Measurements from ENCODE around the gene ALG2. TPM values are rescaled to one million over a fixed set of nuclear protein-coding genes. Genes with fewer than 3 reads are reported as not detected.

Gene ALG2
- total RNA-seq, 4 donors from 2014 or later: 7.9 to 38.4 (median 22.3) TPM

DNA sequence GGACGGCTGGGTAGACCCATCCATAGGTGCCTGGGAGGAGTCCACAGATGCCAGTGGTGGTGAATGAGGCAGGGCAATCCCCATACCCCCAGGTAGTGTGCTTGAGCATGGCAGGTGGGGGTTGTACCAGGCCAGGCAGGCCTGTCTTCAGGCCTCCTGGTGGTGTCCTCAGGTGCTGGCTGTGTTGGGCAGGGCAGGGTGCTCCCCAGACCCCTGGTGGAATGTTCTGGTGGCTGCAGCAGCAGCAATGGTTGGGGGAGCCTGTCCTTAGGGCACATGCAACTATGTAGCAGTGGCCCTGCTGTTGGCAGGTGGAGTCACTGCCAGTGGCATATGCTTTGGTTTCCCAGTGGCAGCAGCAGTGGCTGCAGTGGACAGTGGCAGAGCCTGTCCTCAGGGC lies 10.0 kb downstream of the ALG2 start:
- DNase-seq: no peak
- no peak for TF ChIP-seq POLR2A (IDR thresholded peaks at IDR 0.05)
- Histone ChIP-seq H3K36me3 (no peaks in the 10 kb centered on the region), H3K4me3 (no peak overlapping the region), H3K4me1 (no peaks in the 10 kb centered on the region), H3K27ac (no peak overlapping the region), H3K27me3 (no peaks in the 10 kb centered on the region), H3K9me3 (no peaks in the 10 kb centered on the region)
- in situ Hi-C loops (cut with MboI; ENCODE audit: low pct_ligation_motif_present in 1 of 4, low pct_unique_long_range_greater_than_20kb in 1 of 4, low sequenced_read_pairs in 3 of 4): no loop called here
- intact Hi-C loops (cut with DNase I; ENCODE audit: low total_unique reads): no loop called here
- WGBS, 2 donors (ENCODE audit: low coverage in 1 of 2): 73 to 100% methylated on average over 1 of the region's 1 CpG

DNA sequence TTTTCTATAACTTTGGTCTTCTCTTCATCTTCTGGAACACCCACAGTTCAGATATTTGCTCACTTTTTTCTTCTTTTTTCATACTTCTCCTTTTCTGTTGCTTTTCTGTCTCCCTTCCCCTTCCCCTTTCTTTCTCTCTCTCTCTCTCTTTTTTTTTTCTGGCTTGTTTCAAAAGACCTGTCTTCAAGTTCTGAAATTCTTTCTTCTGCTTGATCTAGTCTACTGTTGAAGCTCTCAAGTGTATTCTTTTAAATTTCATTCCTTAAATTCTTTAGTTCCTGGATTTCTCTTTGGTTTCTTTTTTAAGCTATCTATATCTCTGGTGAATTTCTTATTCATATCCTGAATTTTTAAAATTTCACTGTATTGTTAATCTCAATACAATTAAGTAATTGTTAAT lies 11.2 kb downstream of the ALG2 start:
- TF ChIP-seq POLR2AphosphoS5 (IDR thresholded peaks at IDR 0.05): no peak
- no peaks in the 10 kb centered on the region for H3K4me1 ChIP-seq
- no peaks in the 10 kb centered on the region for H3K27me3 ChIP-seq
- H3K9me3 ChIP-seq: no peaks in the 10 kb centered on the region
- no peak for DNase-seq
- intact Hi-C loops (cut with DNase I; ENCODE audit: low total_unique reads) (no loop called here), in situ Hi-C loops (cut with MboI; ENCODE audit: low pct_ligation_motif_present in 1 of 4, low pct_unique_long_range_greater_than_20kb in 1 of 4, low sequenced_read_pairs in 3 of 4) (no loop called here)
- H3K4me3 ChIP-seq: no peak overlapping the region
- H3K36me3 ChIP-seq: no peaks in the 10 kb centered on the region
- no peak overlapping the region for H3K27ac ChIP-seq

- Histone ChIP-seq H3K9me3 (no peaks in the 10 kb centered on the region), H3K27ac (no peak overlapping the region), H3K4me1 (no peaks in the 10 kb centered on the region), H3K4me3 (no peak overlapping the region), H3K27me3 (no peaks in the 10 kb centered on the region), H3K36me3 (no peaks in the 10 kb centered on the region)
- TF ChIP-seq POLR2AphosphoS5 (IDR thresholded peaks at IDR 0.05) (no peak), EP300 (IDR thresholded peaks at IDR 0.05; ENCODE audit: low read depth) (no peak), POLR2A (IDR thresholded peaks at IDR 0.05) (no peak), CTCF (IDR thresholded peaks at IDR 0.05) (no peak)
- in situ Hi-C loops (cut with MboI; ENCODE audit: low pct_ligation_motif_present in 1 of 4, low pct_unique_long_range_greater_than_20kb in 1 of 4, low sequenced_read_pairs in 3 of 4): no loop called here
- WGBS, 2 donors (ENCODE audit: low coverage in 1 of 2): 82% methylated on average over 5 of the region's 5 CpGs; no CpG with 5 or more reads in 1 of the 2 donors
- intact Hi-C loops (cut with DNase I; ENCODE audit: low total_unique reads): no loop called here
- no peak for DNase-seq
Measured at GRCh38 chr9:99201603-99202002, 20.1 kb downstream of the ALG2 start.

GRCh38 chr9:99199938-99200539 lies 21.7 kb downstream of the ALG2 start:
- 77 to 82% methylated on average over 4 to 8 of the region's 8 CpGs for WGBS, 2 donors (ENCODE audit: low coverage in 1 of 2)
- no peaks in the 10 kb centered on the region for H3K36me3 ChIP-seq
- intact Hi-C loops (cut with DNase I; ENCODE audit: low total_unique reads) (no loop called here), in situ Hi-C loops (cut with MboI; ENCODE audit: low pct_ligation_motif_present in 1 of 4, low pct_unique_long_range_greater_than_20kb in 1 of 4, low sequenced_read_pairs in 3 of 4) (loop anchor here in 1 of 4 donors (25.0 kb wide), 1 partner anchor 812 kb away; no protein-coding TSS in a partner anchor)
- no peaks in the 10 kb centered on the region for H3K9me3 ChIP-seq
- no peaks in the 10 kb centered on the region for H3K4me1 ChIP-seq
- H3K27me3 ChIP-seq: no peaks in the 10 kb centered on the region
- no peak for DNase-seq
- H3K27ac ChIP-seq: no peak overlapping the region
- TF ChIP-seq POLR2AphosphoS5 (IDR thresholded peaks at IDR 0.05): no peak
- no peak for TF ChIP-seq EP300 (IDR thresholded peaks at IDR 0.05; ENCODE audit: low read depth)
- no peak for TF ChIP-seq POLR2A (IDR thresholded peaks at IDR 0.05)
- TF ChIP-seq CTCF (IDR thresholded peaks at IDR 0.05): no peak
- H3K4me3 ChIP-seq: no peak overlapping the region

DNA sequence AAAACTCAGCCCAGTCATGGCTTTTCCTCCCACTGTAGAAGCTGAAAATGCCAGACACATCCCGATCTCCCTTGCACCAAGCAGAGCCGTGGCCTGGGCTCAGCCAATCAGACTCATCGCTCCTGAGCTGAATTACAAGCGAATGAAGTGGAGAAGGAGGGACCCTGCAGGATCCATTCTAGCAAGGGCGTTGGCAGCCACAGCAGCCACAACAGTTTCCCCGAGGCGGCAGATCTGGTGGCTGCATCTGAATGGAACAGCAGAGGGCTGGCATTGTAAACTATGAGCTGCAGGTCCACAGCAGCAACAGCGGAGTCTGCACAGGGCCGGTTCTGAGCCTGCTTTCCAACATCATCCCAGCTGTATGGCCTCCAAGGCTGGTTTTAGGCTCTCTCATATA lies 23.8 kb downstream of the ALG2 start:
- no peak for DNase-seq
- TF ChIP-seq POLR2A (IDR thresholded peaks at IDR 0.05) (no peak), CTCF (IDR thresholded peaks at IDR 0.05) (no peak), EP300 (IDR thresholded peaks at IDR 0.05; ENCODE audit: low read depth) (no peak), POLR2AphosphoS5 (IDR thresholded peaks at IDR 0.05) (no peak)
- intact Hi-C loops (cut with DNase I; ENCODE audit: low total_unique reads) (no loop called here), in situ Hi-C loops (cut with MboI; ENCODE audit: low pct_ligation_motif_present in 1 of 4, low pct_unique_long_range_greater_than_20kb in 1 of 4, low sequenced_read_pairs in 3 of 4) (loop anchor here in 1 of 4 donors (25.0 kb wide), 1 partner anchor 814 kb away; no protein-coding TSS in a partner anchor)
- H3K27ac ChIP-seq: no peak overlapping the region
- H3K27me3 ChIP-seq: no peaks in the 10 kb centered on the region
- no peaks in the 10 kb centered on the region for H3K4me1 ChIP-seq
- no peaks in the 10 kb centered on the region for H3K36me3 ChIP-seq
- H3K4me3 ChIP-seq: no peak overlapping the region
- WGBS, 2 donors (ENCODE audit: low coverage in 1 of 2): 70% methylated on average over 9 of the region's 9 CpGs; no CpG with 5 or more reads in 1 of the 2 donors
- no peaks in the 10 kb centered on the region for H3K9me3 ChIP-seq
